NCI-H2029 (cell line): ENCODE results near the gene FGF16.
"Not testable (repeated sequence)": the region's sequence is repeated elsewhere in the genome, so short reads cannot be mapped to it uniquely, and the experiment has no call there.

Experiments
- DNase-seq: peaks from one replicate; lab custom pipeline; 2025; lab: John Stamatoyannopoulos, UW

Gene FGF16

GRCh38 chrX:77447653-77448569 is 722 bp downstream of the FGF16 start:
- no peak for DNase-seq

GRCh38 chrX:77450415-77450814 is 3.2 kb downstream of the FGF16 start:
- DNase-seq = no peak

- DNase-seq = no peak
Observed at GRCh38 chrX:77450996-77451395, 3.8 kb downstream of the FGF16 start.

GRCh38 chrX:77453190-77453589 is 6.0 kb downstream of the FGF16 start:
- DNase-seq = no peak

GRCh38 chrX:77455437-77455836 is 8.2 kb downstream of the FGF16 start:
- no peak for DNase-seq

GRCh38 chrX:77484045-77484444 is 36.9 kb downstream of the FGF16 start:
- DNase-seq = no peak

GRCh38 chrX:77493677-77494553 is 46.7 kb downstream of the FGF16 start:
- peak; percentile 0 for DNase-seq

GRCh38 chrX:77500164-77500563 is 53.0 kb downstream of the FGF16 start:
- not testable (repeated sequence) for DNase-seq

GRCh38 chrX:77502951-77503525 is 55.8 kb downstream of the FGF16 start:
- DNase-seq = no peak

- DNase-seq = peak; percentile 17
Observed at GRCh38 chrX:77505227-77505626, 58.0 kb downstream of the FGF16 start.
